ENCODE data around the gene MARCHF10.

DNA sequence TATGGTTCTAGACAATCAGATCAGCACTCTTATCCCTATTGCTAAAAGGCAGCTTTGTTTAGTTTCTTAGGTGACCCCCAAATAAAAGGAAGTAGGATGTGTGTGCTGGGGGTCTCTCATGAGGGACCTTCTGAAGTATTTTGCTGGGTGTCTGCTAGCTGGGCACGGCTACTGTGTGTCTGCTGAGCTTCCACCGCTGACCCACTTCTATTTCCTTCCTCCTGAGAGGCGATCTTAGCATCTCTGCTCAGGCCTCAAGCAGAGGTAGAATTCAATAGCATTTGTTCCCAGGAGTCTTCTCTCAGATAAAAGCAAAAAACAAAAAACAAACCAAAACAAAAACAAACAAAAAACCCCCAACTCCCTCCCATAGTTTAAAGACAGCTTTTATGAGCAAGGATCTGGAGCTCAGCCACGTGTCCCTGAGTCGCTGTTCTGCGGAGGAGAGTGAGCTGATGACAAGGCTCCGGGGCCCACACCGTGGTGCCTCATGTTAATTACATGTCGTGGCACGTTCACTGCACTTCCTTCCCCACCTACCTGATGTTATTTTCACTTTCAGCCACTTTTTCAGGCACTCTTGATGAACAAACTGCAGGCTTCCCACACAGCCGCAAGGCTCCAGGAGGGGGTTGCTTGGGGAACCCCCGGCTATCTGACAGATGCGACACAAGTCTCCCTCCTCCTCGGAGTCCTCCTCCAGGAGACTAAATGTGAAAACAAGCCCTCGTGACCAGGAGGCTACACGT is 83.5 kb downstream of the MARCHF10 start:
- no peak for TF ChIP-seq CTCF (IDR thresholded peaks at IDR 0.05)
- TF ChIP-seq POLR2AphosphoS5 (IDR thresholded peaks at IDR 0.05) = no peak
